Upper lobe of left lung (tissue), 6 donors: Measurements from ENCODE around the gene CYP4V2. TPM values are rescaled to one million over a fixed set of nuclear protein-coding genes. Genes with fewer than 3 reads are reported as not detected.

Source experiments
- ATAC-seq, 2 donors: fragments of 200-7000 bp; cut with Tn5 transposase; one replicate each; pipeline ENCODE4 v1.9.1; 2022; ENCODE audit warnings: mild to moderate bottlenecking in 2 of 2, moderate library complexity in 2 of 2; ENCODE audit not compliant: low FRiP score in 2 of 2
- DNase-seq, 2 donors: peaks; one replicate each; pipeline ENCODE4 v3.0.0-alpha.2; 2019 to 2020
- H3K27ac ChIP-seq, 4 donors: fragments of 200-600 bp; sonication (generic); one replicate each; pipeline ENCODE4 v1.5.1; 2016 to 2019
- H3K27me3 ChIP-seq, 4 donors: fragments of 200-600 bp; sonication (generic); one replicate each; pipeline ENCODE4 v1.5.1; 2017 to 2019
- H3K36me3 ChIP-seq, 4 donors: fragments of 200-600 bp; sonication (generic); one replicate each; pipeline ENCODE4 v1.5.1; 2016 to 2019
- H3K4me1 ChIP-seq, 4 donors: fragments of 200-600 bp; sonication (generic); one replicate each; pipeline ENCODE4 v1.5.1; 2018 to 2019
- H3K4me3 ChIP-seq, 4 donors: fragments of 200-600 bp; sonication (generic); one replicate each; pipeline ENCODE4 v1.5.1; 2017 to 2019; ENCODE audit warnings: mild to moderate bottlenecking in 2 of 4, moderate library complexity in 1 of 4
- H3K9me3 ChIP-seq, 4 donors: fragments of 200-600 bp; sonication (generic); one replicate each; pipeline ENCODE4 v1.5.1; 2018 to 2019
- CTCF ChIP-seq, 6 experiments: fragments of 450-650 bp in 4 of 6; fragments of 200-600 bp in 2 of 6; sonication (generic) in 2 of 6; IDR thresholded peaks; one replicate each; pipeline ENCODE4 v1.5.1; 2016 to 2019; ENCODE audit warnings: antibody characterized with exemption in 6 of 6
- EP300 ChIP-seq, 4 donors: sonication (generic); formaldehyde crosslinking; IDR thresholded peaks; one replicate each; pipeline ENCODE4 v1.5.1; 2017; ENCODE audit warnings: antibody characterized with exemption in 4 of 4, control low read depth in 2 of 4
- POLR2A ChIP-seq, 4 donors: fragments of 450-650 bp; IDR thresholded peaks; one replicate each; pipeline ENCODE4 v1.5.1; 2016 to 2017; ENCODE audit warnings: antibody characterized with exemption in 4 of 4, mild to moderate bottlenecking in 2 of 4
- POLR2AphosphoS5 ChIP-seq, 2 donors: sonication (generic); formaldehyde crosslinking; IDR thresholded peaks; one replicate each; pipeline ENCODE4 v1.5.1; 2017; ENCODE audit warnings: antibody characterized with exemption in 2 of 2
- WGBS, 2 donors: methylation state at CpG; one replicate each; pipeline ENCODE4 v1.1.5; 2017 to 2018; 5-methylcytosine and 5-hydroxymethylcytosine counted together
- total RNA-seq, 6 donors: library from RNA; depleted of rRNA in 4 of 6; stranded (reverse); fragments of >200 nt in 4 of 6; gene quantifications; one replicate each; pipeline versions ENCODE4 v1.1.0 to v1.2.1, GENCODE V29; 2016 to 2021
- donor health status: DM: no; HTN: no; CAD: no; lungs with moderate emphysema.
- donor health status: DM: no; HTN: yes; CAD: no; lungs with severe emphysema.

The CYP4V2 gene
- total RNA-seq, 6 donors from 2014 or later, result 30.7 to 44.7 (median 33.1) TPM

- no peak overlapping the region for H3K4me3 ChIP-seq
- peaks cover 0 to 15% (median 4%) of the 10 kb centered on the region in 4 donors for H3K36me3 ChIP-seq
- TF ChIP-seq POLR2AphosphoS5 (IDR thresholded peaks at IDR 0.05) (no peak), EP300 (IDR thresholded peaks at IDR 0.05) (no peak), CTCF (IDR thresholded peaks at IDR 0.05) (no peak), POLR2A (IDR thresholded peaks at IDR 0.05) (no peak)
- no peak overlapping the region for H3K27ac ChIP-seq
- no peaks in the 10 kb centered on the region for H3K4me1 ChIP-seq
- DNase-seq (no peak), ATAC-seq (no peak)
- H3K9me3 ChIP-seq, result no peaks in the 10 kb centered on the region
- no peaks in the 10 kb centered on the region for H3K27me3 ChIP-seq
- 90 to 94% methylated on average over 15 of the region's 15 CpGs for WGBS, 2 donors
Measured at GRCh38 chr4:186166852-186167512, 24.4 kb upstream of the CYP4V2 start.

DNA sequence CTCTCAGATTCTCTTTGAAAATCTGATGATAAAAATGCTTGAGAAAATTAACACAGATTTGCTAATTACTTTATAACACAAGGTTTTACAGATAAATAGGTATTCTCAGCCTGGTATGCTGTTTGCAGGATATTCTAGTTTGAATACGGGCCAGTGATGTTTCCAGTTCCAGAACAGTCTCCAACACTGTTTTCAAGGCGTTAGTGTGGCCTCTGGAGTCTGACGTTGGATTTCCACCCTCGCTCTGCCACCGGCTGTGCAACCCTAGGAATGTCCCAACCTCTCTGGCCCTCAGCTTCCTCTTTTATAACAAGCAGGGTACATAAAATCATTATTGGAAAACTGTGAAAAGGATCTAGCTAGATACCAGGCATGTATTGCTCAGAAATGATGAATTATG is 23.8 kb upstream of the CYP4V2 start:
- H3K4me3 ChIP-seq, result no peak overlapping the region
- WGBS, 2 donors, result 87 to 96% methylated on average over 5 of the region's 5 CpGs
- no peak for DNase-seq
- H3K36me3 ChIP-seq, result peaks cover 0 to 15% (median 4%) of the 10 kb centered on the region in 4 donors
- H3K4me1 ChIP-seq, result no peaks in the 10 kb centered on the region
- H3K9me3 ChIP-seq, result no peaks in the 10 kb centered on the region
- no peak overlapping the region for H3K27ac ChIP-seq
- TF ChIP-seq CTCF (IDR thresholded peaks at IDR 0.05) (no peak), POLR2A (IDR thresholded peaks at IDR 0.05) (no peak), POLR2AphosphoS5 (IDR thresholded peaks at IDR 0.05) (no peak), EP300 (IDR thresholded peaks at IDR 0.05) (no peak)
- H3K27me3 ChIP-seq, result no peaks in the 10 kb centered on the region
- no peak for ATAC-seq

DNA sequence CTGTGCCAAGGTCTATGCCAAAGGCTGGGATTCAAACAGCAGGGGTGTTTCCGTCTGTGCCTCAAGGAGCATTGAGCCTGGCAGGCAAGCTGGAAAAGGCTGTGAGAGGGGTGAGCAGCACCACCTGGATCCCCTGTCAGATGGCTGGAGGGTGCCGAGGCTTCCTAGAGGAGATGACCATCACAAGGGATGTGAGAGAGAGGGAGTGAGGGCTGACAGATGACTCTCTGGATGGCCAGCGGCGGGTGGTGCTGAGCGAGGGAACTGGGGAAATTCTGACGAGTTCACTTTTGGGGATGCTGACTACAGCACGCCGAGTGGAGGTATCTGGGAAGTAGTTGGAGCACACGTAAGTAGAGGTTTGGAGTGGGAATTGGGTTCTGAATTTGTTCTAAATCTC is 22.6 kb upstream of the CYP4V2 start:
- no peaks in the 10 kb centered on the region for H3K27me3 ChIP-seq
- TF ChIP-seq POLR2AphosphoS5 (IDR thresholded peaks at IDR 0.05), result no peak
- no peaks in the 10 kb centered on the region for H3K9me3 ChIP-seq
- ATAC-seq (no peak), DNase-seq (no peak)
- no peak overlapping the region for H3K4me3 ChIP-seq
- H3K36me3 ChIP-seq, result peaks cover 0 to 8% (median 0%) of the 10 kb centered on the region in 4 donors
- H3K4me1 ChIP-seq, result no peaks in the 10 kb centered on the region
- 96% methylated on average over 9 of the region's 9 CpGs for WGBS, 2 donors
- H3K27ac ChIP-seq, result no peak overlapping the region

DNA sequence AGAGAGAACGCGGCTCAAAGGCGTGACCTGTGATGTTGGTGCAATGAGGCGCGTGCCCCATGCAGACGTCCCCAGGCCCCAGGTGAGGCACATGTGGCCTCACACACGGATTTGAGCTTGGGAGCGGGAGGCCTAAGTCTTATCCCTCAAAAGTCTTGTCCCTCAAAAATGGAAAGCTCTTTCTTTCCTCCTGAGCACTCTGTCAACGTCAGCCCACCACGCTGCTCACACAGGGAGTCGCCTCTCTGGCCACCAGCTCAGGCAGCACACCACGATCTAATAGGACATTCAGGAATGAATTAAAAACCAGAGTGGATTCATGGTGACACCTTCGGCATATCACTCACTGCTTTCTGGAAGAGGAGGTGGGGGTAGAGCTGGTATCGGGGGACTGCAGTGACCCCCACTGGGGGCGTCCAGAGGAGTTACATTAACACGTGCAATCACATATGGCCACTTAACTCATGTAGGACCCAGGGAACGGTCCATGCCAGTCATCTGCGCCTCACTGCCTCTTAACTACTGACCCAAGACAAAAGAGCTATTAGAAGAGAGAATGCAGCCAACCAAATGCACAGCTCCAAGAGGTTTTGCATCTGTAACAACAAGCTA is 21.9 kb upstream of the CYP4V2 start:
- no peak overlapping the region for H3K27ac ChIP-seq
- no peaks in the 10 kb centered on the region for H3K27me3 ChIP-seq
- H3K4me3 ChIP-seq, result no peak overlapping the region
- WGBS, 2 donors, result 93 to 95% methylated on average over 18 of the region's 18 CpGs
- no peak for DNase-seq
- H3K4me1 ChIP-seq, result no peaks in the 10 kb centered on the region
- TF ChIP-seq POLR2AphosphoS5 (IDR thresholded peaks at IDR 0.05), result no peak
- no peak for TF ChIP-seq CTCF (IDR thresholded peaks at IDR 0.05)
- TF ChIP-seq POLR2A (IDR thresholded peaks at IDR 0.05), result no peak
- TF ChIP-seq EP300 (IDR thresholded peaks at IDR 0.05), result no peak
- no peaks in the 10 kb centered on the region for H3K9me3 ChIP-seq
- ATAC-seq, result peak in 1 of 2 donors; percentile 26
- H3K36me3 ChIP-seq, result peaks cover 0 to 8% (median 0%) of the 10 kb centered on the region in 4 donors

DNA sequence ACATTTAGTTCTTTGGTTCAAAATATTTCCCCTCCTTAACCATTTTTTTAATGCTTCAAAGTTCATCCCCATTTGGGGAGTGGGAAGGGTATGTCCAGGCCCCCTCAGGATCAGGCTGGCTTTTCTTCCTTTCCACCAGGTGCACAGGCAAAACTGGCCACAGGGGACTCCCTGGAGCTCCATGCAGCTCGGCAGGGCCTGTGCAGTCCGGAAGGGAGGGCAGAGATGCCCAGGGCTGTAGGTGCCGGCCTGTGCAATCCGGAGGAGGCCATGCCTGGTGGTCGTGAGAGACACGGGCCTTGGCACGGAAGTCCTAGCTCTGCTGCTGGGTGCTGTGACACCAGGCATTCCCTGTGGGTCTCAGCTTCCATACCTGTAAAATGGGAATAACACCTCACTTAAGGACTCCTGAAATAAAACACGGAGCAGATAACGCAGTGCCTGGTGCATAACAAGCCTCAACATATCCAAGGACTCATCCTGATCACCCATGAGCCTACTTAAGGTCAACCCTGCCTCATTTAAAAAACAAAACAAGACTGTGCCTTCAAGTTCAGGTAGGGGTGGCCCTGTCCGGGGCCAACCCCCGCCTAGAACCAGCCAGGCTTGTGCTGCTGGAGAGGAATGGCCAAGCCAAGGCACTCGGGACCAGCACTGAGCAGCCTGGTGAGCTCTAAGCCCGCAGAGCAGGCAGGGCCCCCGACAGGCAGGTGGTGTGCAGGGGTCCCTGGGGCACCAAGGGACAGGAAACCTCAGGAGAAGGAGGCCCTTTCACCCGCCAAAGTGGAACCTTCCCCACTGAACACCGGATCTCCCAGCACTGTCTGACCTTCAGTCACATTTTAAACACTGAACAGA is 21.2 kb upstream of the CYP4V2 start:
- 86 to 88% methylated on average over 10 to 16 of the region's 16 CpGs for WGBS, 2 donors
- DNase-seq (no peak), ATAC-seq (peak in 1 of 2 donors; percentile 63)
- H3K9me3 ChIP-seq, result no peaks in the 10 kb centered on the region
- no peak overlapping the region for H3K4me3 ChIP-seq
- TF ChIP-seq POLR2A (IDR thresholded peaks at IDR 0.05), result no peak
- TF ChIP-seq POLR2AphosphoS5 (IDR thresholded peaks at IDR 0.05), result no peak
- no peak for TF ChIP-seq CTCF (IDR thresholded peaks at IDR 0.05)
- TF ChIP-seq EP300 (IDR thresholded peaks at IDR 0.05), result no peak
- H3K27me3 ChIP-seq, result no peaks in the 10 kb centered on the region
- no peak overlapping the region for H3K27ac ChIP-seq
- H3K4me1 ChIP-seq, result no peaks in the 10 kb centered on the region
- peaks cover 0 to 8% (median 0%) of the 10 kb centered on the region in 4 donors for H3K36me3 ChIP-seq
